ENCODE data around the gene IQCC. TPM values are rescaled to one million over a fixed set of nuclear protein-coding genes. Genes with fewer than 3 reads are reported as not detected.
A peak's percentile ranks its signal among the peaks of the same experiment; 100 is the strongest.

IQCC gene
- total RNA-seq, 1 experiment from 2014 or later = 4.9 TPM

GRCh38 chr1:32198237-32199042 is 7.0 kb upstream of the IQCC start:
- no peaks in the 10 kb centered on the region for H3K9me2 ChIP-seq (ENCODE audit: insufficient read depth)
- no peaks in the 10 kb centered on the region for H3K9me3 ChIP-seq (ENCODE audit: insufficient read depth, low read depth)
- ChIA-PET POLR2A (ENCODE audit: unreplicated experiment) (no interaction called here), CTCF (no interaction called here)
- H3K4me2 ChIP-seq = no peak overlapping the region
- H3K36me3 ChIP-seq (ENCODE audit: low read depth) = peaks cover 11% of the 10 kb centered on the region; the same call in 1 of the 2 replicates
- no peak overlapping the region for H3K27ac ChIP-seq
- H3K4me1 ChIP-seq (replicated peaks; ENCODE audit: insufficient read depth) = no peaks in the 10 kb centered on the region
- no peak for DNase-seq
- peaks cover 50% of the 10 kb centered on the region for H3F3A ChIP-seq (ENCODE audit: insufficient read depth, low read depth)
- no peaks in the 10 kb centered on the region for H3K27me3 ChIP-seq (ENCODE audit: insufficient read depth, low read depth)
- H4K20me1 ChIP-seq (ENCODE audit: insufficient read depth) = peaks cover 2% of the 10 kb centered on the region
- no peak for TF ChIP-seq EZH2 (IDR thresholded peaks at IDR 0.05; ENCODE audit: low read depth)
- no peak for TF ChIP-seq CTCF (conservative IDR thresholded peaks at IDR 0.05)
- no peaks in the 10 kb centered on the region for H3K79me2 ChIP-seq (ENCODE audit: low read depth)
- no peak overlapping the region for H3K4me3 ChIP-seq
- H2AFZ ChIP-seq = no peak overlapping the region
- intact Hi-C loops (cut with micrococcal nuclease; ENCODE audit: unreplicated experiment) = no loop called here
- BruUV-seq (replicated peaks) = no TSS peak

GRCh38 chr1:32199043-32199716 is 6.3 kb upstream of the IQCC start:
- no peaks in the 10 kb centered on the region for H3K9me2 ChIP-seq (ENCODE audit: insufficient read depth)
- no peak overlapping the region for H3K4me3 ChIP-seq
- peaks cover 51% of the 10 kb centered on the region for H3F3A ChIP-seq (ENCODE audit: insufficient read depth, low read depth)
- BruUV-seq (replicated peaks) = no TSS peak
- H3K4me2 ChIP-seq = no peak overlapping the region
- DNase-seq = no peak
- TF ChIP-seq CTCF (conservative IDR thresholded peaks at IDR 0.05) = no peak
- H4K20me1 ChIP-seq (ENCODE audit: insufficient read depth) = peaks cover 2% of the 10 kb centered on the region
- no peak overlapping the region for H3K27ac ChIP-seq
- peaks cover 11% of the 10 kb centered on the region; the same call in 1 of the 2 replicates for H3K36me3 ChIP-seq (ENCODE audit: low read depth)
- no peaks in the 10 kb centered on the region for H3K79me2 ChIP-seq (ENCODE audit: low read depth)
- ChIA-PET CTCF (no interaction called here), POLR2A (ENCODE audit: unreplicated experiment) (interaction anchor here (0.8 kb wide), 1 partner anchor 20 kb away, joined by 11 read pairs; the partner anchor contains the start of gene TXLNA)
- no peak overlapping the region for H2AFZ ChIP-seq
- H3K9me3 ChIP-seq (ENCODE audit: insufficient read depth, low read depth) = no peaks in the 10 kb centered on the region
- H3K27me3 ChIP-seq (ENCODE audit: insufficient read depth, low read depth) = no peaks in the 10 kb centered on the region
- intact Hi-C loops (cut with micrococcal nuclease; ENCODE audit: unreplicated experiment) = no loop called here
- H3K4me1 ChIP-seq (replicated peaks; ENCODE audit: insufficient read depth) = no peaks in the 10 kb centered on the region

- POLR2A ChIA-PET (ENCODE audit: unreplicated experiment) = interaction anchor here (0.6 to 0.8 kb wide), 2 partner anchors 20 to 1447 kb away, joined by 4 to 11 read pairs; partner anchors contain the start of gene TXLNA
Measured at GRCh38 chr1:32199717-32200072, 5.8 kb upstream of the IQCC start.

More at GRCh38 chr1:32199717-32200072, 5.8 kb upstream of the IQCC start:
- H4K20me1 ChIP-seq (ENCODE audit: insufficient read depth) = peaks cover 2% of the 10 kb centered on the region
- H3F3A ChIP-seq (ENCODE audit: insufficient read depth, low read depth) = peaks cover 56% of the 10 kb centered on the region
- no peak overlapping the region for H2AFZ ChIP-seq
- TF ChIP-seq CTCF (conservative IDR thresholded peaks at IDR 0.05) = no peak
- no peak for TF ChIP-seq EZH2 (IDR thresholded peaks at IDR 0.05; ENCODE audit: low read depth)
- peaks cover 11% of the 10 kb centered on the region; the same call in 1 of the 2 replicates for H3K36me3 ChIP-seq (ENCODE audit: low read depth)
- BruUV-seq (replicated peaks) = no TSS peak
- H3K9me2 ChIP-seq (ENCODE audit: insufficient read depth) = no peaks in the 10 kb centered on the region
- H3K9me3 ChIP-seq (ENCODE audit: insufficient read depth, low read depth) = no peaks in the 10 kb centered on the region
- no peak overlapping the region for H3K27ac ChIP-seq
- peak overlapping the region; percentile 80; the same call in 1 of the 2 replicates for H3K4me2 ChIP-seq
- CTCF ChIA-PET = interaction anchor here (1.0 kb wide), 1 partner anchor 122 kb away, joined by 3 read pairs; no protein-coding TSS in a partner anchor
- no peak for DNase-seq
- H3K27me3 ChIP-seq (ENCODE audit: insufficient read depth, low read depth) = no peaks in the 10 kb centered on the region
- intact Hi-C loops (cut with micrococcal nuclease; ENCODE audit: unreplicated experiment) = no loop called here
- H3K4me3 ChIP-seq = no peak overlapping the region
- no peaks in the 10 kb centered on the region for H3K79me2 ChIP-seq (ENCODE audit: low read depth)
- H3K4me1 ChIP-seq (replicated peaks; ENCODE audit: insufficient read depth) = 0 out of 2 replicates have a peak, but pooled peaks cover under 1% of the 10 kb centered on the region

Data from PC-9 (cell line).